ENCODE measurements around the gene RAB12. TPM values are rescaled to one million over a fixed set of nuclear protein-coding genes. Genes with fewer than 3 reads are reported as not detected.
"Not testable (repeated sequence)": the region's sequence is repeated elsewhere in the genome, so short reads cannot be mapped to it uniquely, and the experiment has no call there.

The RAB12 gene
- total RNA-seq, 1 donor from 2014 or later, result 85.6 TPM

DNA sequence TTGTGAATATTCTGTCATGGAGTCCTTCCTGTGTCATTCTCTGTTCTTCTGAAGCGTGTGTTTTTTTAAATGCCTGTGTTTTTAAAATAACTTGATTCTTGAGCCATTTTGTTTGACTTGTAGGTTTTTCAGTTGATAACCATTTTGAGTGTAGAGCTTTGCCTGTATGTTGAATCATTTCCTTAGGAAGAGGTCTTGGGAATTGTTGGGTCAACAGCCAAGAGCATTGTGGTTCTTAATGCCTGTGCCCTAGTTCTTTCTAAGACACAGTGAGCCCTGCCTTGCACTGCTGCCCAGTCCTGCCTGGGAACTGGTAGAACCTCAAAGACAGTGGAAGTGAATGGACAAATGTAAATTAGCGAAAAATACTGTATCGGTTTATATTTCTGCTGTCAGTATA is 25.9 kb downstream of the RAB12 start:
- no peak overlapping the region for H3K27ac ChIP-seq (ENCODE audit: low read depth, low read length)
- H3K9ac ChIP-seq (ENCODE audit: low read depth in 1 of 3, low read length in 3 of 3), result no peak overlapping the region
- H3K36me3 ChIP-seq (ENCODE audit: control insufficient read depth in 3 of 3, insufficient read depth in 3 of 3, low read length in 3 of 3), result peaks cover 49 to 60% (median 55%) of the 10 kb centered on the region in 3 donors
- no peak overlapping the region for H3K4me3 ChIP-seq (ENCODE audit: low read length in 3 of 3)
- no peaks in the 10 kb centered on the region for H3K27me3 ChIP-seq (ENCODE audit: control insufficient read depth in 3 of 3, insufficient read depth in 3 of 3, low read length in 3 of 3)
- no peaks in the 10 kb centered on the region for H3K9me3 ChIP-seq (ENCODE audit: control insufficient read depth in 3 of 3, low read length in 3 of 3)
- peaks cover 9 to 16% (median 14%) of the 10 kb centered on the region in 3 donors for H3K4me1 ChIP-seq (ENCODE audit: control insufficient read depth in 3 of 3, insufficient read depth in 3 of 3, low read length in 3 of 3)

- H3K9ac ChIP-seq (ENCODE audit: low read depth in 1 of 3, low read length in 3 of 3), result no peak overlapping the region
- peaks cover 35 to 45% (median 44%) of the 10 kb centered on the region in 3 donors for H3K36me3 ChIP-seq (ENCODE audit: control insufficient read depth in 3 of 3, insufficient read depth in 3 of 3, low read length in 3 of 3)
- H3K4me3 ChIP-seq (ENCODE audit: low read length in 3 of 3), result no peak overlapping the region
- no peak overlapping the region for H3K27ac ChIP-seq (ENCODE audit: low read depth, low read length)
- H3K27me3 ChIP-seq (ENCODE audit: control insufficient read depth in 3 of 3, insufficient read depth in 3 of 3, low read length in 3 of 3), result no peaks in the 10 kb centered on the region
- H3K9me3 ChIP-seq (ENCODE audit: control insufficient read depth in 3 of 3, low read length in 3 of 3), result no peaks in the 10 kb centered on the region
- H3K4me1 ChIP-seq (ENCODE audit: control insufficient read depth in 3 of 3, insufficient read depth in 3 of 3, low read length in 3 of 3), result no peaks in the 10 kb centered on the region
Observed at GRCh38 chr18:8639762-8640161, 30.5 kb downstream of the RAB12 start.

- Histone ChIP-seq H3K27me3 (ENCODE audit: control insufficient read depth in 3 of 3, insufficient read depth in 3 of 3, low read length in 3 of 3) (no peaks in the 10 kb centered on the region), H3K27ac (ENCODE audit: low read depth, low read length) (no peak overlapping the region), H3K36me3 (ENCODE audit: control insufficient read depth in 3 of 3, insufficient read depth in 3 of 3, low read length in 3 of 3) (peaks cover 15 to 19% (median 19%) of the 10 kb centered on the region in 3 donors), H3K4me3 (ENCODE audit: low read length in 3 of 3) (no peak overlapping the region), H3K4me1 (ENCODE audit: control insufficient read depth in 3 of 3, insufficient read depth in 3 of 3, low read length in 3 of 3) (no peaks in the 10 kb centered on the region), H3K9ac (ENCODE audit: low read depth in 1 of 3, low read length in 3 of 3) (no peak overlapping the region), H3K9me3 (ENCODE audit: control insufficient read depth in 3 of 3, low read length in 3 of 3) (no peaks in the 10 kb centered on the region)
Observed at GRCh38 chr18:8643326-8643878, 34.2 kb downstream of the RAB12 start.

DNA sequence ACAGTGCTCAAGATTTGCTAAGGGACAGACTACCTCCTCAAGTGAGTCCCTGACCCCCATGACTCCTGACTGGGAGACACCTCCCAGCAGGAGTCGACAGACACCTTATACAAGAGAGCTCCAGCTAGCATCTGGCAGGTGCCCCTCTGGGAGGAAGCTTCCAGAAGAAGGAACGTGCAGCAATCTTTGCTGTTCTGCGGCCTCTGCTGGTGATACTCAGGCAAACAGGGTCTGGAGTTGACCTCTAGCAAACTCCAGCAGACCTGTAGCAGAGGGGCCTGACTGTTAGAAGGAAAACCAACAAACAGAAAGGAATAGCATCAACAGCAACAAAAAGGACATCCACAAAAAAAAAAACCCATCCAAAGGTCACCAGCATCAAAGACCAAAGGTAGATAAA is 38.1 kb downstream of the RAB12 start:
- not testable (repeated sequence) for H3K27me3 ChIP-seq (ENCODE audit: control insufficient read depth in 3 of 3, insufficient read depth in 3 of 3, low read length in 3 of 3); H3K4me1 ChIP-seq (ENCODE audit: control insufficient read depth in 3 of 3, insufficient read depth in 3 of 3, low read length in 3 of 3); H3K9me3 ChIP-seq (ENCODE audit: control insufficient read depth in 3 of 3, low read length in 3 of 3); H3K4me3 ChIP-seq (ENCODE audit: low read length in 3 of 3); H3K9ac ChIP-seq (ENCODE audit: low read depth in 1 of 3, low read length in 3 of 3); H3K36me3 ChIP-seq (ENCODE audit: control insufficient read depth in 3 of 3, insufficient read depth in 3 of 3, low read length in 3 of 3); H3K27ac ChIP-seq (ENCODE audit: low read depth, low read length)

GRCh38 chr18:8651478-8652261 is 42.4 kb downstream of the RAB12 start:
- H3K27ac ChIP-seq (ENCODE audit: low read depth, low read length); H3K4me1 ChIP-seq (ENCODE audit: control insufficient read depth in 3 of 3, insufficient read depth in 3 of 3, low read length in 3 of 3); H3K27me3 ChIP-seq (ENCODE audit: control insufficient read depth in 3 of 3, insufficient read depth in 3 of 3, low read length in 3 of 3); H3K4me3 ChIP-seq (ENCODE audit: low read length in 3 of 3); H3K9ac ChIP-seq (ENCODE audit: low read depth in 1 of 3, low read length in 3 of 3); H3K36me3 ChIP-seq (ENCODE audit: control insufficient read depth in 3 of 3, insufficient read depth in 3 of 3, low read length in 3 of 3); H3K9me3 ChIP-seq (ENCODE audit: control insufficient read depth in 3 of 3, low read length in 3 of 3): not testable (repeated sequence)

- H3K9ac ChIP-seq (ENCODE audit: low read depth in 1 of 3, low read length in 3 of 3), result no peak overlapping the region
- H3K27me3 ChIP-seq (ENCODE audit: control insufficient read depth in 3 of 3, insufficient read depth in 3 of 3, low read length in 3 of 3), result no peaks in the 10 kb centered on the region
- H3K4me3 ChIP-seq (ENCODE audit: low read length in 3 of 3), result no peak overlapping the region
- H3K9me3 ChIP-seq (ENCODE audit: control insufficient read depth in 3 of 3, low read length in 3 of 3), result no peaks in the 10 kb centered on the region
- H3K4me1 ChIP-seq (ENCODE audit: control insufficient read depth in 3 of 3, insufficient read depth in 3 of 3, low read length in 3 of 3), result no peaks in the 10 kb centered on the region
- no peaks in the 10 kb centered on the region for H3K36me3 ChIP-seq (ENCODE audit: control insufficient read depth in 3 of 3, insufficient read depth in 3 of 3, low read length in 3 of 3)
- no peak overlapping the region for H3K27ac ChIP-seq (ENCODE audit: low read depth, low read length)
Observed at GRCh38 chr18:8654503-8655451, 45.5 kb downstream of the RAB12 start.

GRCh38 chr18:8656232-8656631 is 47.0 kb downstream of the RAB12 start:
- Histone ChIP-seq H3K4me1 (ENCODE audit: control insufficient read depth in 3 of 3, insufficient read depth in 3 of 3, low read length in 3 of 3) (no peaks in the 10 kb centered on the region), H3K27ac (ENCODE audit: low read depth, low read length) (no peak overlapping the region), H3K9me3 (ENCODE audit: control insufficient read depth in 3 of 3, low read length in 3 of 3) (no peaks in the 10 kb centered on the region), H3K4me3 (ENCODE audit: low read length in 3 of 3) (no peak overlapping the region), H3K9ac (ENCODE audit: low read depth in 1 of 3, low read length in 3 of 3) (no peak overlapping the region), H3K36me3 (ENCODE audit: control insufficient read depth in 3 of 3, insufficient read depth in 3 of 3, low read length in 3 of 3) (no peaks in the 10 kb centered on the region), H3K27me3 (ENCODE audit: control insufficient read depth in 3 of 3, insufficient read depth in 3 of 3, low read length in 3 of 3) (no peaks in the 10 kb centered on the region)

DNA sequence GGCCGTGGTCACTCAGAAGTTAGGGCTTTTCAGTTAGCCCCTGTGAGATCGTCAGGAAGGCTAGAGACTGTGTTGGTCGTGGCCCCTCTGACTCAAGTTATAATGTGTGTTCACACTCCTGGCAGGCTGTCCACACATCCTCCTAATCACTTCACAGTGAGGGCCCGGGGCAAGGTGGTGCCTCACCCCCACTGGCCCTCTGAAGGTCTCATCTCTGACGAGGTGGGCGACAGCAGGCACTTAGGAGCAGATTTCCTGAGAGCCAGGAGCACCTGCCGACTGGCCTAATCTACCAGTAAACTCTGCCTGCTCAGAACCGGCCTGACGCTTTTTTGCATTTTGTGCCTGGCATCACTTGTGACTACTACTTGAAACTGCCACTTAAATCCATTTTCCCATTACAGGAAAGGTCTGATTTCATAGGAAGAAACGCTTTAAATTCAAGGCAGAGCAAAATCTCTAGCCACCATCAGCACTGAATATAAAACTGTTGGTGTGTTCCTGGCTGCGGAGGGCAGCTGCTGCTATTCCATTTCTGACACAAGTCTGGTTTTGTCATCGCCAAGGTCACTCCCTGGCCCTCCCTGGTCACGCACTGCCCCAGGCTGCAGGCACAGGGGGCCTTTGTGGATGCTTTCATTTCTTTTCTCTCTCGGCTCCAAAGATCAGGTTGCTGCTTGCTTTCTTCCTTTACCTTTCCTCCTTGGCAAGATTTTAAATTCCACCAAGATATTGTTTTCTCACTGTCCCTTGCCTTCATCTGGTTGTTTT is 48.0 kb downstream of the RAB12 start:
- H3K4me1 ChIP-seq (ENCODE audit: control insufficient read depth in 3 of 3, insufficient read depth in 3 of 3, low read length in 3 of 3), result no peaks in the 10 kb centered on the region
- no peak overlapping the region for H3K27ac ChIP-seq (ENCODE audit: low read depth, low read length)
- H3K27me3 ChIP-seq (ENCODE audit: control insufficient read depth in 3 of 3, insufficient read depth in 3 of 3, low read length in 3 of 3), result no peaks in the 10 kb centered on the region
- no peak overlapping the region for H3K4me3 ChIP-seq (ENCODE audit: low read length in 3 of 3)
- no peak overlapping the region for H3K9ac ChIP-seq (ENCODE audit: low read depth in 1 of 3, low read length in 3 of 3)
- no peaks in the 10 kb centered on the region for H3K9me3 ChIP-seq (ENCODE audit: control insufficient read depth in 3 of 3, low read length in 3 of 3)
- no peaks in the 10 kb centered on the region for H3K36me3 ChIP-seq (ENCODE audit: control insufficient read depth in 3 of 3, insufficient read depth in 3 of 3, low read length in 3 of 3)

- Histone ChIP-seq H3K4me3 (ENCODE audit: low read length in 3 of 3) (no peak overlapping the region), H3K36me3 (ENCODE audit: control insufficient read depth in 3 of 3, insufficient read depth in 3 of 3, low read length in 3 of 3) (no peaks in the 10 kb centered on the region), H3K4me1 (ENCODE audit: control insufficient read depth in 3 of 3, insufficient read depth in 3 of 3, low read length in 3 of 3) (no peaks in the 10 kb centered on the region), H3K9me3 (ENCODE audit: control insufficient read depth in 3 of 3, low read length in 3 of 3) (no peaks in the 10 kb centered on the region), H3K9ac (ENCODE audit: low read depth in 1 of 3, low read length in 3 of 3) (no peak overlapping the region), H3K27me3 (ENCODE audit: control insufficient read depth in 3 of 3, insufficient read depth in 3 of 3, low read length in 3 of 3) (no peaks in the 10 kb centered on the region), H3K27ac (ENCODE audit: low read depth, low read length) (no peak overlapping the region)
Observed at GRCh38 chr18:8657873-8658470, 48.7 kb downstream of the RAB12 start.
